ENCODE results near the gene KMT5B.
A peak's percentile ranks its signal among the peaks of the same experiment; 100 is the strongest.

The KMT5B gene

GRCh38 chr11:68177877-68178276, 35.2 kb downstream of the KMT5B start:
- no peak for DNase-seq

- DNase-seq = no peak
These were observed 39.2 kb downstream of the KMT5B start for GRCh38 chr11:68173926-68174325.

- DNase-seq = no peak
These were observed 43.7 kb downstream of the KMT5B start for GRCh38 chr11:68169442-68169841.

GRCh38 chr11:68168694-68169093, 44.4 kb downstream of the KMT5B start:
- DNase-seq = no peak

- no peak for DNase-seq
These were observed 45.6 kb downstream of the KMT5B start for GRCh38 chr11:68167474-68167873.

GRCh38 chr11:68166969-68167368, 46.1 kb downstream of the KMT5B start:
- no peak for DNase-seq

- no peak for DNase-seq
These were observed 47.5 kb downstream of the KMT5B start for GRCh38 chr11:68165601-68166000.

- no peak for DNase-seq
These were observed 48.7 kb downstream of the KMT5B start for GRCh38 chr11:68164437-68164836.

- DNase-seq = no peak
These were observed 49.4 kb downstream of the KMT5B start for GRCh38 chr11:68163691-68164090.

- DNase-seq = no peak
These were observed 52.9 kb downstream of the KMT5B start for GRCh38 chr11:68160100-68160695.

GRCh38 chr11:68159665-68160064, 53.4 kb downstream of the KMT5B start:
- no peak for DNase-seq

- no peak for DNase-seq
These were observed 53.9 kb downstream of the KMT5B start for GRCh38 chr11:68159161-68159560.

GRCh38 chr11:68158580-68158979, 54.5 kb downstream of the KMT5B start:
- DNase-seq = no peak

- DNase-seq = no peak
These were observed 59.4 kb downstream of the KMT5B start for GRCh38 chr11:68153742-68154141.

GRCh38 chr11:68150037-68150436, 63.1 kb downstream of the KMT5B start:
- no peak for DNase-seq

GRCh38 chr11:68149417-68149816, 63.7 kb downstream of the KMT5B start:
- DNase-seq = peak; percentile 39

- no peak for DNase-seq
These were observed 64.2 kb downstream of the KMT5B start for GRCh38 chr11:68148879-68149278.

GRCh38 chr11:68148071-68148805, 64.9 kb downstream of the KMT5B start:
- no peak for DNase-seq

- DNase-seq = peak; percentile 85
These were observed 66.2 kb downstream of the KMT5B start for GRCh38 chr11:68146704-68147474.

- peak; percentile 72 for DNase-seq
These were observed 67.0 kb downstream of the KMT5B start for GRCh38 chr11:68146010-68146540.

GRCh38 chr11:68145120-68145866, 67.8 kb downstream of the KMT5B start:
- no peak for DNase-seq

- DNase-seq = no peak
These were observed 69.8 kb downstream of the KMT5B start for GRCh38 chr11:68143310-68143689.

Data from NCI-H774 (cell line).